ENCODE results near the gene NAPB.

The NAPB gene

DNA sequence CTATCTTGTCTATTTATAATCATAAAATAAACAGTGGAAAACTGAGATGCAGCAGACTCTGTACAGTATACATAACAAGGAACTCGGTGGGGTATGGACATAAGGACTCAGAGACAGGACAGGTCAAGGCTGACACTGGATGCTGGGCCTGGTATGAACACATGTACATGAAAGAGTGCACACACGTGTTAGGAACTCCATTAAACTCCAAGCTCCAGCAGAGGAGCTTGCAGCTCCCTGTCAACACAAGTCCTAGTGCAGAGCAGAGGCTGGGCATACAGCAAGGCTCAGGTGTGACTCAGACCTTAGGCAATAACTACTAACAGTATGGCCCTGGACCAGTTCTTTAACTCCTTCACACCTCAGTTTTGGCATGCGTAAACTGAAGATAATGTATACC lies 17.1 kb downstream of the NAPB start:
- no peak for DNase-seq

DNA sequence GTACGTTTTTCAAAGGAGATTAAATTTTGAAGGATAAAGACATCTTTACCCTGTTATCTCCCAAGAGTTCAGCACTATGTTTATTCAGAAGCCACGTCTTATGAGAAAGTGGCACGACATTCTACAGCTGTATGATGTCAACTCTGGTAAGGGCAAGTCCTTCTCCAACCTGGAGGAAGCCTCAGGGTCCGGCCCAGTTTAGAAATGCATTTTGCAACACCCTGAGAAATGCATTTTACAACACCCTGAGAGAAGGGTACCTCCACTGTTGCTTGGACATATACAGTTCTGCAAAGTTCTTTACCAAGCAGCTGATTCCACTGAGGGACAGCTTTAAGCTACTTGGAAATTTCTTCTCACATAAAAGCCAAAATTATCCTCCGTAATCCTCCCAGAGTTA lies 17.5 kb downstream of the NAPB start:
- DNase-seq, result no peak

- no peak for DNase-seq
Measured at GRCh38 chr20:23401051-23401450, 20.2 kb downstream of the NAPB start.

DNA sequence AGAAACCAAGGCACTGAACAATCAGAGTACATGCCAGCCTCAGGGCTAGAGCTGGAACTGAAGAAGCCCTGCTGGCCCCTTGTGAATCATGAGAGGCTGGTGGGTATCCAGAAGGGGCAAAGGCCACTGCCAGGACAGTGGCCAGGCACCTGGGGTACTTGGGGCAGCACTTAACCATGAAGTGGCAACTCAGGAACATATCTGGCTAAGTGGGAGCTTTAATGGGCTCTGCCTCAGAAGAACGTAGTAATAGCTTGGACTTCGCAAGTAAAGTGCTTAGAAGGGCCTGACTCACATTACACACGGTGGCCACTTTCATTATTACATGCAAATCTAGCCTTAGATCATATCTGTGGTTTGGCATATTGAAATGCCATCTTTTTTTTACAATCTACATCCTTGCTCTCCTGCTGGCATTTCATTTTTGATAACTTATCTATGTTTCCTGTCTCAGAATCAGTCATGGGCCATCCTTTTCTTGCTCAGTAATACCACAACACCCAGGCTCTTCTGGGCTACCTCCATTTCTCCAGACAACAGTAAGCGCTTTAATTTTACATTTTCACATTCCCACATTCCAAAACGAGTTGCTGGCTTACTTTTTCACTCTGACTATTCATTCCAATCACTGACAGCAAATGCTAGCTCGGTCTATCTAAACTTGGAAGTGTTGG lies 21.6 kb downstream of the NAPB start:
- no peak for DNase-seq

GRCh38 chr20:23397961-23398360 lies 23.3 kb downstream of the NAPB start:
- DNase-seq, result no peak

DNA sequence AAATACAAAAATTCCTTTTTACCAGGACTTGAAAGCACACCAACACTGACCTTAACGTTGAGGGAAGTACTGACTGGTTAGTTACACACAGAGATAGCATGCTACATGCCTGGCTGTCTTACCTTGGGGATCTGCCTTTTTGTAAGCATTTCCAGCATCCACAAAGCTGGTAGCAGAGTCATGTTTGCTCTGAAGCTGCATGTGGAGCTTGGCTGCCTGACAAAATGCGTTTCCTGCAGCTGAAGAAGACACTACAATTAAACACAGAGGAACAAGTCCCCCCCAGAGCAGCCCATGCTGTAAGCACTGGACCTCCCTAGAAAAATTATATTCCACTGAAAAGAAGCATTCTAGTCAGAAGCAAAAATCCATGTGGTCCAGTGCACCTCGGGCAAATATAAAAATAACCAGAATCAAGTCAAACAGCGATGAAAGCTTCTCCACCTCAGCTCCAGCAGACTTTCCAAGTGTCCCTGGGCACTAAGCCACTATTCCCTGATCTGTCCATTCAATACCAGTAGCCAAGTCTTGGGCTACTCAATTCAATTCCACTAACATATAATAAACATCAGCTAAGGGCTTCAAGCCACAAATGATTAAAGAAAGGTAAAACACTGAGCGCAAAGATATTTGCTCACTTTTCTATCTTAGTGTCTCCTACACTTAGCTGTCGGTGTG lies 24.2 kb downstream of the NAPB start:
- DNase-seq, result no peak

GRCh38 chr20:23393996-23394775 lies 27.1 kb downstream of the NAPB start:
- DNase-seq, result no peak

DNA sequence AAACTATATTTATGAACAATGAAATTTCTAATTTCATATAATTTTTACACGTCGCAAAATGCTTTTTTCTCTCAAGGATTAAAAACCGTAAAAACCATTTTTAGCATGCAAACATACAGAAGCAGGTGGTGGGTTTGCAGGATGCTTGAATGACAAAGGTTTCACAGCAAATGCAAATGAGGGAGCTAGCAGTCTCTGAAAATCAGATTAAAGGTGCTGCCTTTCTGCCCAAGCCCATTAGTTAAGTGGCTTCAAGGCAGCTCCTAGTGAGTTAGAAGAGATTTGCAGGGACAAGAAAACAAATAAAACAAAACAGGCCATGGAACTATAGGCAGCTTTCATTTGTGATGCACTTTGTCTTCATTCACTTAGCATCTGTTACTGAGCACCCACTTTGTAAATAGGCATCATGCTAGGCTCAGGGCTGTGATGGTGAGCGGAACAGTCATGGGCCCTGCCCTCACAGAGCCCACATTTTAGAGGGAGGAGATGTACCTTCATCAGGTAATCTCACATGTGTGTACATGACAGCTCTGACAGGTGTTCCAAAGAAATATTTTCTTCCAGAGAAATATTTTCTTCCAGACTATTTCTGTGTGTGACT lies 29.5 kb downstream of the NAPB start:
- DNase-seq, result no peak

- DNase-seq, result no peak
Measured at GRCh38 chr20:23390091-23390774, 31.1 kb downstream of the NAPB start.

GRCh38 chr20:23387118-23387443 lies 34.2 kb downstream of the NAPB start:
- DNase-seq, result no peak

DNA sequence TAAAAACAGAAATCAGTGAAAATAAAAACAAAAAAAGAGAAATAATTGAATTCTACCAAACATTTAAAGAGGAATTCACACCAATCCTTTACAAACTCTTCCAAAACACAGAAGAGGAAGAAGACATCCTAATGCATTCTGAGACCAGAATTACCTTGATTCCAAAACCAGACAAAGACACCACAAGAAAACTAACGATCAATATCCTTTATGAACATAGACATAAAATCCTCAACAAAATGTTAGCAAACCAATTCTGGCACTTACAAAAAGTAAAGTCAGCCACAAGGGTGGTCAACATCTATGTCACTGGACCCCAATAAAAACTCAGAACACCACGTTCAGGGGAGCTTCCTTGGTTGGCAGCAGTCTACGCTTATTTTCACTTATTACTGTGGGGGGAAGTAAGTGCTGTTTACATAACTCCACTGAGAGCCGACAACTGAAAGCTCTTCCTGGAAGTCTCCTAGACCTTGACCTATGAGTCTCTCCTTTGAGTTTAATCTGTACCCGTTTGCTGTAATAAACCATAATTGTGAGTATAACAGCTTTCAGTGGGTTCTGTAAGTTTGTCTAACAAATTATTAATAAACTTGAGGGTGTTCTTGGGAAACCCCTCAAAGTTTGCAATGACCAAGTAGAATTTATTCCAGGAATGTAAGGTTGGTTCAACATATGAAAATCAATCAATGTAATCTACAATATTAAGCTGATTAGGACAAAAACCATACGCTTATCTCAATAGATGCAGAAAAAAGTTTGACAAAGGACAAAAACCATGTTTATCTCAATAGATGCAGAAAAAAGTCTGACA lies 34.8 kb downstream of the NAPB start:
- DNase-seq, result no peak

GRCh38 chr20:23381876-23382275 lies 39.4 kb downstream of the NAPB start:
- no peak for DNase-seq

- no peak for DNase-seq
Measured at GRCh38 chr20:23379772-23380171, 41.5 kb downstream of the NAPB start.

- DNase-seq, result no peak
Measured at GRCh38 chr20:23375827-23376226, 45.5 kb downstream of the NAPB start.

- no peak for DNase-seq
Measured at GRCh38 chr20:23374441-23374840, 46.8 kb downstream of the NAPB start.

- DNase-seq, result no peak
Measured at GRCh38 chr20:23371496-23371895, 49.8 kb downstream of the NAPB start.

DNA sequence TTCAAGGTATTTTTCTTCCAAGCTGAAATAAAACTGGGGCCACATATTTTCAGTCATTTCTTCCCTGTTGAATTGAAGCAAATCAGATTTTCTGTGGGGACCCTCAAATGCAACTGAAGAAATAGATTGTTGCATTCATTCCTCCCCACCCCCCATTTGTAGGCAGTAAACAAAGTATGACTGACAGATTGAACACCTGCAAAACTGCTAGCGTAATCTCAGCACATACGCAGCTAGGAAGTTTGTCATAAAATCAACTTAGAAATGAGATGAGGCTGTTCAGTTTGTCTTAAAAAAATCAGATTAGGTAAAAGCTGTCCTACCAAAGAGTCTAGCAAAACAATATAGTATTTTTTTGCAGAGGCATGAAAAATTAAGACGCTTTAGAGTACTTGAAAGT lies 50.4 kb downstream of the NAPB start:
- no peak for DNase-seq

DNA sequence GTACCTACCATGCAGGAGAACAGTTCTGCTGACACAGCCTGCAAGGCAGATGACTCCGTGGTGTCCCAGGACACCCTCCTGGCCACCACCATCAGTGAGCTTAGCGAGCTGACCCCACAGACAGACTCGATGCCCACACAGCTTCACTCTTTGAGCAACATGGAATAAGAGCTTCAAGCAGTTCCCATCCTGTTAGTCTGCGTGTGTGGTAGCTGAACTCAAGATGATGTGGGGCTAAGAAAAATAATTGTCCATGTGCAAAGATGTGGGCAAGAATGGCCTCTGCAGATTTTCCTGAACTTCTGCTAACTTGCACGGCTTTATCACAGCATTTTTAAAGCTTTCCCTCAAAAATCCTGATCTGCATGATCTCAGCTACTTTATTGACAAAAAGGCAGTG lies 51.0 kb downstream of the NAPB start:
- DNase-seq, result no peak

DNA sequence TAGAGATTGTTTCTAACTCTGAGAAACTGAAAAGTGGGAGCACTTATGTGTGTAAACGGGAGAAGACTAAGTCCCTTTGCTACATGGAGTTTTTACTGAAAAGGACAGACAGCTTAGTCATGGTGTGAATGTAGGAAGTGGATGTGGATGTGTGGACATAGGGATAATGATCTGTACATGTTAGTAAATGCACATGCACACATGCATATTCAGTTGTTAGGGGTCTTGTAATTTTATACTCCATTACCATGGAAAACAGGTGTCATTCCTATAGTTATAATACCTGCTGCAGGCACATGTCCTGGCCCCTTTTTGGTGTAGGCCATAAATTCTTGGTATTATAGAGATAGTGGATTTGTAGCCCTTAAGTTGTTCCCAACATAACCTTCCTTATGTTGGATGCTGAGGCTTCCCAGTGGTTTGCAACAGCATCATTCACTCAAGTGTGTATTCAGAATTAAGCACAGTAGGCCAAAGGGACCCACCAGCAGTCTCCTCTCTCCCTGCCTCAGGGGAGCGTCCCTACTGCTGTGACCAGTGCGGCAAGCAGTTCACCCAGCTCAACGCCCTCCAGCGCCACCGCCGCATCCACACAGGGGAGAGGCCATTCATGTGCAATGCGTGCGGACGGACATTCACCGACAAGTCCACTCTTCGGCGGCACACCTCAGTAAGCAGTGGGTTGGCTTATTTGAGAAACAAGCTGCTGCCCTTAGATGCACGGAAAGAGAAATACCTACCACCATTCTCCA lies 52.0 kb downstream of the NAPB start:
- DNase-seq, result no peak

GRCh38 chr20:23368316-23369071 lies 52.8 kb downstream of the NAPB start:
- DNase-seq, result no peak

GRCh38 chr20:23367770-23368169 lies 53.5 kb downstream of the NAPB start:
- no peak for DNase-seq

Measured in SIG-M5 (cell line).